ENCODE data around the gene PPP3CA. TPM values are rescaled to one million over a fixed set of nuclear protein-coding genes. Genes with fewer than 3 reads are reported as not detected.

The PPP3CA gene
- total RNA-seq, 2 donors from 2014 or later = 71.3 to 142 TPM

DNA sequence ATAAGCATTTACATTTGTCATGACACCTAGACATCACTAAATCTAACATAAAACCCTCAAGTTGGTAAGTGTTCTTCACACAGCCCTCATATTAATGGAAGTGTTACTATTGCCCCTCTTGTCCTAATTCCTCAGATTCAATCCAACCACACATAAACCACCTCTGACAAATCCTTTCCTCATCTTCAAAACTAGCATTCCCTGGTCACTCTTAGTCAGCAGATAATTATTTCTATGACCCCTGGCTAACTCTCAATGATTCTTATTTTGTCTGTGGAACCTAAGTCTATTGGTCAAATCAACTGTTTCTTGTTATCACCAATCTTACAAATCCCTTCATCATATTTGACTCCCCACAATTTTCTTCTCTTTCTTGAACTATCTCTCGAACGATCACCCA is 168.6 kb downstream of the PPP3CA start:
- no peak for DNase-seq (ENCODE audit: low spot score)
- intact Hi-C loops (cut with DNase I) = no loop called here
- Histone ChIP-seq H3K9me3 (no peaks in the 10 kb centered on the region), H3K4me1 (replicated peaks) (no peaks in the 10 kb centered on the region), H3K27me3 (replicated peaks; ENCODE audit: insufficient read depth) (no peaks in the 10 kb centered on the region), H3K27ac (no peak overlapping the region), H3K36me3 (no peaks in the 10 kb centered on the region), H3K4me3 (no peak overlapping the region)
- TF ChIP-seq, protein P1, sequence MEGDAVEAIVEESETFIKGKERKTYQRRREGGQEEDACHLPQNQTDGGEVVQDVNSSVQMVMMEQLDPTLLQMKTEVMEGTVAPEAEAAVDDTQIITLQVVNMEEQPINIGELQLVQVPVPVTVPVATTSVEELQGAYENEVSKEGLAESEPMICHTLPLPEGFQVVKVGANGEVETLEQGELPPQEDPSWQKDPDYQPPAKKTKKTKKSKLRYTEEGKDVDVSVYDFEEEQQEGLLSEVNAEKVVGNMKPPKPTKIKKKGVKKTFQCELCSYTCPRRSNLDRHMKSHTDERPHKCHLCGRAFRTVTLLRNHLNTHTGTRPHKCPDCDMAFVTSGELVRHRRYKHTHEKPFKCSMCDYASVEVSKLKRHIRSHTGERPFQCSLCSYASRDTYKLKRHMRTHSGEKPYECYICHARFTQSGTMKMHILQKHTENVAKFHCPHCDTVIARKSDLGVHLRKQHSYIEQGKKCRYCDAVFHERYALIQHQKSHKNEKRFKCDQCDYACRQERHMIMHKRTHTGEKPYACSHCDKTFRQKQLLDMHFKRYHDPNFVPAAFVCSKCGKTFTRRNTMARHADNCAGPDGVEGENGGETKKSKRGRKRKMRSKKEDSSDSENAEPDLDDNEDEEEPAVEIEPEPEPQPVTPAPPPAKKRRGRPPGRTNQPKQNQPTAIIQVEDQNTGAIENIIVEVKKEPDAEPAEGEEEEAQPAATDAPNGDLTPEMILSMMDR (IDR thresholded peaks at IDR 0.05) = no peak
- TF ChIP-seq POLR2A (IDR thresholded peaks at IDR 0.05) (no peak), POLR2AphosphoS5 (IDR thresholded peaks at IDR 0.05) (no peak)
- WGBS = 100% methylated on average over 2 of the region's 2 CpGs

DNA sequence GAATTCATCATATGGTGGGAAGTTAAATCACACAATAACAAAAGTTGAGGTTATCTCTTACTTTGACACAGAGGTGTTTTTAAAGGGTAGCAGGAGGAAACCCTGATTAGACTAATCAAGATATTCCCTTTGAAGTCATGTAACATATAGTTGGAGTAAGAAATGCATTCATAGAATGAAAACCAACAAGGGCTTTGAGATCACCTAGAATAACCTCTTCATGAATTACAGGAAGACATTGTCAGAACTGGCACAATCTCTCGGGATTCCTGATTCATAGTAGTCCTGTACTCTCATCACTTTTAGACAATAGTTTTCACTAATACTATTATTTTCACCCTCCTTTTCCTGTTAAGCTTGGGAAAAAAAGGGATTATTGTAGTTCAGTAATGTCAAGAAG is 170.2 kb downstream of the PPP3CA start:
- 0% methylated on average over 1 of the region's 1 CpG for WGBS
- TF ChIP-seq POLR2AphosphoS5 (IDR thresholded peaks at IDR 0.05) = no peak
- no peak for TF ChIP-seq POLR2A (IDR thresholded peaks at IDR 0.05)
- TF ChIP-seq, protein P1 (IDR thresholded peaks at IDR 0.05) = no peak
- Histone ChIP-seq H3K9me3 (no peaks in the 10 kb centered on the region), H3K27ac (no peak overlapping the region), H3K4me3 (no peak overlapping the region), H3K27me3 (replicated peaks; ENCODE audit: insufficient read depth) (no peaks in the 10 kb centered on the region), H3K36me3 (no peaks in the 10 kb centered on the region), H3K4me1 (replicated peaks) (no peaks in the 10 kb centered on the region)
- intact Hi-C loops (cut with DNase I) = no loop called here
- DNase-seq (ENCODE audit: low spot score) = no peak

DNA sequence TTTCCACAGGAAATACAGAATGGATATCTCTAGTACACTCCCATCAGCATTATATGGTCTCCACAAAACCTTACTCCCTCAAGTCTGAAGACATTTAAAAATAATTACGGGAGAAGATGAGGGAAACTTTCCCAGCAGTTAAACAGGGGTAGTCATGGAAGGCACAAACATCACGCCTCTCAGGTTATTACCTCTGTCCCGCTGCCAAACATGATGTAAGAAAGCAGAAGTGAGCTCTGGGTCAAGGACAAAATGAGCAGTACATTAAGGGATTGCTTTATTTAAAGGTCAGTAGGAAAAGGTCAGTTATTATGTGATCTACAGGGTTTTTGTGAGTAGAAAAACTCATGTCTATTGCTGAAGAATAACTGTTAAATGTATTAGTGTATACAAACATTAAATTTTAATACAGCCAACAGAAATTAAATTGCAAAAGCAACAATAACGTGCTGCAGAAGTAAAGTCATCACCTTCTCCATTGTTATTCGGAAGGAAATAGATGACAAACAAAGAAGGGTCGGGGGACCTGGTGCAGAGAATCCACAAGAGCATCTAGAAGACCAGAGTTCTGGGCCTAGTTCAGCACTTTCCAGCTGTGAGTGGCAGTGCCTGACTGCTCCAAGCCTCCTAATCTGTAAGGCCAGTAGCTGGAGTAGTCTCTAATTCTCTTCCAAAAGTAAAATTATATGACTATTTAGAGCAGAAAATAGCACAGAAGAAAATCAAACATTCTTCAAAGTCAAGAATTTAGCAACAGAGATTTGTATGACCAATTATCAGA is 171.2 kb downstream of the PPP3CA start:
- no peaks in the 10 kb centered on the region for H3K4me1 ChIP-seq (replicated peaks)
- intact Hi-C loops (cut with DNase I) = no loop called here

DNA sequence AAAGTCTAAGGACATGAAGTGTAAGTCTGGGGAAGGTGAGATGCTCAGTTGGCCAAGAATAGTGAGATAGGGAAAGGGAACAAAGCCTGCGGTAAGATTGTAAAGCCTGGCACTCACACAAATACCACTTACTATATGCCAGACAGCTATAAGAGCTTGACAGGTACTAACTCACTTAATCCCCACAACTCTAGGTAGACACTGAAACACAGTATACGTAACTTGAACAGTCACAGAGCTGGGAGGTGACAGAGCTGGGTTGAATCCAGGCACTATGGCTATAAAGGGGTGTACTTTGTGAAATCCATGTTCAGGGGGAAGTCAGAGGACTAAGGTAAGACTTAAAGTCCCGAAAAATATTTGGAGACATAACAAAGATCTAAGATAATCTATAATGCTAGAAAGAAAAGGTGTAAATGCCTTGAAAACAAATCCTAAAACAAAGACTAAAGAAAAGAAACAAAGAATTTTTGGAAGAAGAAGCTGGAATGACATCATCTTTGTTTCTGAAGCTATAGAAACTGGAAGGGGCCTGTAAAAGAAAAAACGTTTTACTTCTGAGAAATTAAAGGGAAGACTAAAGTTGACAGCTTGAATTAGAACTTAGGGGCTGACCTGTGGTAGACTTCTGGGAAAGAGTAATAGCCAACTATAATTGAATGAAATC is 172.5 kb downstream of the PPP3CA start:
- intact Hi-C loops (cut with DNase I) = no loop called here
- no peaks in the 10 kb centered on the region for H3K9me3 ChIP-seq
- no peaks in the 10 kb centered on the region for H3K27me3 ChIP-seq (replicated peaks; ENCODE audit: insufficient read depth)
- no peak for DNase-seq (ENCODE audit: low spot score)
- no peak overlapping the region for H3K4me3 ChIP-seq
- WGBS = 53% methylated on average over 4 of the region's 4 CpGs
- H3K27ac ChIP-seq = no peak overlapping the region
- no peaks in the 10 kb centered on the region for H3K4me1 ChIP-seq (replicated peaks)
- H3K36me3 ChIP-seq = no peaks in the 10 kb centered on the region
- TF ChIP-seq, protein P1 (IDR thresholded peaks at IDR 0.05) = no peak
- TF ChIP-seq POLR2A (IDR thresholded peaks at IDR 0.05) (no peak), POLR2AphosphoS5 (IDR thresholded peaks at IDR 0.05) (no peak)

More for the DNA sequence above, 171.2 kb downstream of the PPP3CA start:
- peak overlapping the region in 1 of 2 donors; percentile 1 for H3K27ac ChIP-seq
- TF ChIP-seq, protein P1 (IDR thresholded peaks at IDR 0.05) = no peak
- TF ChIP-seq POLR2AphosphoS5 (IDR thresholded peaks at IDR 0.05) (peak; percentile 29), POLR2A (IDR thresholded peaks at IDR 0.05) (no peak)
- H3K9me3 ChIP-seq = no peaks in the 10 kb centered on the region
- H3K27me3 ChIP-seq (replicated peaks; ENCODE audit: insufficient read depth) = no peaks in the 10 kb centered on the region
- peak; percentile 18 for DNase-seq (ENCODE audit: low spot score)
- no peaks in the 10 kb centered on the region for H3K36me3 ChIP-seq
- H3K4me3 ChIP-seq = no peak overlapping the region
- 62% methylated on average over 6 of the region's 6 CpGs for WGBS
